SK-N-SH (cell line): ENCODE data around the gene ACACB. TPM values are rescaled to one million over a fixed set of nuclear protein-coding genes. Genes with fewer than 3 reads are reported as not detected.

Source experiments
- CTCF ChIA-PET: fragments of 300-600, 350-600 bp; formaldehyde crosslinking; extraction: SDS; loops from one replicate; lab custom pipeline; 2021; lab: Yijun Ruan, JAX
- POLR2A ChIA-PET: fragments of 350-600 bp; sonication (Branson Sonifier 250); formaldehyde crosslinking; extraction: SDS; loops from one replicate; lab custom pipeline; 2020; ENCODE audit warnings: antibody characterized with exemption, inconsistent platforms; lab: Yijun Ruan, JAX
- DNase-seq: peaks from one replicate; pipeline ENCODE4 v3.0.0; 2012
- H2AFZ ChIP-seq: fragments of 200-600 bp; sonication (generic); 2 replicates; pipeline ENCODE4 v1.8.1; 2016; ENCODE audit warnings: antibody characterized with exemption, mild to moderate bottlenecking, low read depth
- H3F3A ChIP-seq: fragments of 200-600 bp; sonication (generic); replicated peaks from 2 replicates; pipeline ENCODE3; 2016; ENCODE audit warnings: antibody characterized with exemption, mild to moderate bottlenecking; ENCODE audit not compliant: insufficient read depth
- H3K27ac ChIP-seq, 2 experiments: fragments of 200-500 bp in 1 of 2; fragments of 200-600 bp in 1 of 2; sonication (Bioruptor generic) in 1 of 2; sonication (generic), shearing (Covaris generic) in 1 of 2; 2 replicates each; pipeline versions ENCODE4 v1.5.1 to v1.6.1; 2014 to 2016; ENCODE audit warnings: low read depth in 2 of 2, inconsistent platforms in 1 of 2, low read length in 1 of 2, mild to moderate bottlenecking in 1 of 2, mixed read lengths in 1 of 2
- H3K27me3 ChIP-seq: fragments of 200-600 bp; sonication (generic), shearing (Covaris generic); 2 replicates; pipeline ENCODE4 v1.6.1; 2016; ENCODE audit warnings: mixed run types; ENCODE audit not compliant: insufficient read depth
- H3K36me3 ChIP-seq, 2 experiments: fragments of 200-500 bp in 1 of 2; fragments of 200-600 bp in 1 of 2; sonication (Bioruptor generic) in 1 of 2; sonication (generic) in 1 of 2; replicated peaks in 1 of 2; 2 replicates each; pipeline versions ENCODE3 to v1.5.1; 2014 to 2016; ENCODE audit warnings: low read length in 1 of 2, mild to moderate bottlenecking in 1 of 2; ENCODE audit not compliant: insufficient read depth in 2 of 2, control insufficient read depth in 1 of 2
- H3K4me1 ChIP-seq, 2 experiments: fragments of 200-500 bp in 1 of 2; fragments of 200-600 bp in 1 of 2; sonication (Bioruptor generic) in 1 of 2; sonication (generic), shearing (Covaris generic) in 1 of 2; 2 replicates each; pipeline versions ENCODE4 v1.5.1 to v1.6.1; 2014 to 2016; ENCODE audit warnings: low read depth in 1 of 2, low read length in 1 of 2, mixed run types in 1 of 2; ENCODE audit not compliant: insufficient read depth in 2 of 2, control insufficient read depth in 1 of 2
- H3K4me2 ChIP-seq: fragments of 200-600 bp; sonication (generic), shearing (Covaris generic); 2 replicates; pipeline ENCODE4 v1.6.1; 2017; ENCODE audit warnings: mixed run types
- H3K4me3 ChIP-seq, 2 experiments: fragments of 200-500 bp in 1 of 2; fragments of 200-600 bp in 1 of 2; sonication (Bioruptor generic) in 1 of 2; sonication (generic), shearing (Covaris generic) in 1 of 2; 2 replicates each; pipeline versions ENCODE4 v1.5.1 to v1.8.1; 2014 to 2016; ENCODE audit warnings: low read depth in 2 of 2, inconsistent platforms in 1 of 2, low read length in 1 of 2, mild to moderate bottlenecking in 1 of 2, mixed read lengths in 1 of 2, moderate library complexity in 1 of 2
- H3K79me2 ChIP-seq: fragments of 200-600 bp; sonication (generic); 2 replicates; pipeline ENCODE4 v1.8.1; 2017; ENCODE audit warnings: mild to moderate bottlenecking; ENCODE audit not compliant: insufficient read depth
- H3K9ac ChIP-seq: fragments of 200-600 bp; sonication (generic); 2 replicates; pipeline ENCODE4 v1.6.1; 2017; ENCODE audit warnings: mixed run types
- H3K9me2 ChIP-seq: fragments of 200-600 bp; sonication (generic); 2 replicates; pipeline ENCODE4 v1.6.1; 2017; ENCODE audit warnings: mixed run types
- H3K9me3 ChIP-seq: fragments of 200-600 bp; sonication (generic); 2 replicates; pipeline ENCODE4 v1.6.1; 2017; ENCODE audit warnings: mixed run types, mild to moderate bottlenecking, moderate library complexity
- H4K20me1 ChIP-seq: fragments of 200-600 bp; sonication (generic); 2 replicates; pipeline ENCODE4 v1.6.1; 2017; ENCODE audit warnings: mild to moderate bottlenecking, mixed run types; ENCODE audit not compliant: insufficient read depth
- CTCF ChIP-seq: fragments of 200-600 bp; sonication (generic); IDR thresholded peaks from 2 replicates; pipeline ENCODE4 v1.6.1; 2017; ENCODE audit warnings: antibody characterized with exemption, mild to moderate bottlenecking, moderate library complexity
- ELF1 ChIP-seq: IDR thresholded peaks from 2 replicates; pipeline ENCODE4 v1.4.0; 2012
- EP300 ChIP-seq, 2 experiments: IDR thresholded peaks; 2 replicates each; pipeline versions ENCODE4 v1.4.0 to v1.6.1; 2012; ENCODE audit warnings: borderline replicate concordance in 1 of 2, low read depth in 1 of 2, low read length in 1 of 2
- EZH2phosphoT487 ChIP-seq: fragments of 200-600 bp; sonication (generic); IDR thresholded peaks from 2 replicates; pipeline ENCODE4 v1.6.1; 2017; ENCODE audit warnings: low read depth, mixed run types, mild to moderate bottlenecking, antibody characterized with exemption, moderate library complexity, borderline replicate concordance
- FOSL2 ChIP-seq: IDR thresholded peaks from 2 replicates; pipeline ENCODE4 v1.4.0; 2012; ENCODE audit warnings: low read depth, mild to moderate bottlenecking, moderate library complexity, borderline replicate concordance
- FOXJ3 ChIP-seq: sonication (generic); formaldehyde crosslinking; IDR thresholded peaks from 2 replicates; pipeline ENCODE4 v1.5.1; 2020; ENCODE audit warnings: mild to moderate bottlenecking, missing genetic modification reagents
- GABPA ChIP-seq: IDR thresholded peaks from 2 replicates; pipeline ENCODE4 v1.4.0; 2012; ENCODE audit warnings: low read depth, mild to moderate bottlenecking
- GATA2 ChIP-seq: sonication (generic); formaldehyde crosslinking; IDR thresholded peaks from 2 replicates; pipeline ENCODE4 v1.5.0; 2020; ENCODE audit warnings: mild to moderate bottlenecking, missing genetic modification reagents
- MAX ChIP-seq: IDR thresholded peaks from 2 replicates; pipeline ENCODE4 v1.4.0; 2012; ENCODE audit warnings: low read depth
- MXI1 ChIP-seq: IDR thresholded peaks from 2 replicates; pipeline ENCODE4 v1.6.1; 2012; ENCODE audit warnings: mild to moderate bottlenecking, low read depth, low read length, improper control_type of control experiment
- NFIC ChIP-seq: IDR thresholded peaks from 2 replicates; pipeline ENCODE4 v1.4.0; 2012; ENCODE audit warnings: borderline replicate concordance
- RCOR1 ChIP-seq: fragments of 150-350 bp; IDR thresholded peaks from 2 replicates; pipeline ENCODE4 v1.6.1; 2017; ENCODE audit warnings: antibody characterized with exemption, low read length
- REST ChIP-seq: IDR thresholded peaks from 2 replicates; pipeline ENCODE4 v1.6.1; 2012; ENCODE audit warnings: mild to moderate bottlenecking, low read depth, low read length, moderate library complexity
- RXRA ChIP-seq: IDR thresholded peaks from 2 replicates; pipeline ENCODE4 v1.4.0; 2012; ENCODE audit warnings: low read depth, mild to moderate bottlenecking, borderline replicate concordance
- TEAD4 ChIP-seq: IDR thresholded peaks from 2 replicates; pipeline ENCODE4 v1.4.0; 2012; ENCODE audit warnings: mild to moderate bottlenecking, borderline replicate concordance; ENCODE audit not compliant: insufficient read depth
- YY1 ChIP-seq: IDR thresholded peaks from 2 replicates; pipeline ENCODE4 v1.4.0; 2012; ENCODE audit warnings: low read depth, mild to moderate bottlenecking
- WGBS: methylation state at CpG from one replicate; pipeline ENCODE4 v1.1.6; 2017; ENCODE audit warnings: low lambda C conversion rate; 5-methylcytosine and 5-hydroxymethylcytosine counted together
- polyA plus RNA-seq, 3 experiments: library from polyadenylated mRNA; depleted of rRNA; stranded (reverse); fragments of >200 nt; gene quantifications; 2 replicates each; pipeline ENCODE4 v1.2.3, GENCODE V29; 2012
- TF ChIP-seq, protein P1 (sequence below): fragments of 150-350 bp; IDR thresholded peaks from 2 replicates; pipeline ENCODE4 v1.6.1; 2017; ENCODE audit warnings: antibody characterized with exemption, low read length, low read depth, borderline replicate concordance
- TF ChIP-seq, protein P2 (sequence below): IDR thresholded peaks from 2 replicates; pipeline ENCODE4 v1.4.0; 2012; ENCODE audit warnings: low read depth, borderline replicate concordance
- TF ChIP-seq, protein P3 (sequence below): IDR thresholded peaks from 2 replicates; pipeline ENCODE4 v1.4.0; 2012; ENCODE audit warnings: low read depth, borderline replicate concordance

ACACB gene
- polyA plus RNA-seq, 1 of the 3 experiments (the other 2 are of a cell fraction) = 6.1 TPM

DNA sequence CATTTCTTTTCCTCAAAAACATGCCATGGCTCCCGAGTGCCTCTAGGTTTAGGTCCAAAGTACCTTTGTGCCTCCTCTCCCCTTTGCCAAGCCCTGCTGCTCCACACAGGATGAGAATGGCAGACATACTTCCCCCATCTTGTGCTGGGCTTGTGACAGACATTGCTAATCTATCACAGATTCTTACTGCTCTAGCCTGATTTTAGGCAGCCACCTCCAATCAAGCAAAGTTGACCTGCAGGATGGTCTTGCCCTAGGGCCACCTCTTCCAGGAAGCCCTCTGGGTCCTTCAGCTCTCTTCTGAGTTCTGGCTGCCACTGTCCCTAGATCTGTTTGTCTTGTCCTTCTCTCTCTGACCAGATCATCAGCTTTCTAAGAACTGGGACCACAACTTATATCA lies 172.2 kb downstream of the ACACB start:
- no peak for DNase-seq
- Histone ChIP-seq H3K9me2 (no peaks in the 10 kb centered on the region), H3K4me2 (no peak overlapping the region), H3K9ac (no peak overlapping the region), H3K79me2 (no peaks in the 10 kb centered on the region), H3K27ac (no peak overlapping the region), H3F3A (no peaks in the 10 kb centered on the region), H4K20me1 (no peaks in the 10 kb centered on the region), H3K4me3 (no peak overlapping the region), H3K4me1 (peaks cover 0 to 22% of the 10 kb centered on the region in 2 experiments; a peak in 1 of 4 replicates), H3K27me3 (no peaks in the 10 kb centered on the region), H3K9me3 (no peaks in the 10 kb centered on the region), H3K36me3 (no peaks in the 10 kb centered on the region), H2AFZ (no peak overlapping the region)
- WGBS = 56% methylated on average over 1 of the region's 1 CpG
- ChIA-PET CTCF (no interaction called here), POLR2A (no interaction called here)
- TF ChIP-seq YY1 = no peak
- TF ChIP-seq ELF1 = no peak
- TF ChIP-seq CTCF = no peak
- no peak for TF ChIP-seq RCOR1
- TF ChIP-seq MAX = no peak
- no peak for TF ChIP-seq EP300 (IDR thresholded peaks at IDR 0.05; ENCODE audit: borderline replicate concordance in 1 of 2, low read depth in 1 of 2, low read length in 1 of 2)
- TF ChIP-seq EZH2phosphoT487 = no peak
- TF ChIP-seq, protein P1, sequence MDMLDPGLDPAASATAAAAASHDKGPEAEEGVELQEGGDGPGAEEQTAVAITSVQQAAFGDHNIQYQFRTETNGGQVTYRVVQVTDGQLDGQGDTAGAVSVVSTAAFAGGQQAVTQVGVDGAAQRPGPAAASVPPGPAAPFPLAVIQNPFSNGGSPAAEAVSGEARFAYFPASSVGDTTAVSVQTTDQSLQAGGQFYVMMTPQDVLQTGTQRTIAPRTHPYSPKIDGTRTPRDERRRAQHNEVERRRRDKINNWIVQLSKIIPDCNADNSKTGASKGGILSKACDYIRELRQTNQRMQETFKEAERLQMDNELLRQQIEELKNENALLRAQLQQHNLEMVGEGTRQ = no peak
- no peak for TF ChIP-seq GABPA
- TF ChIP-seq REST = no peak
- TF ChIP-seq GATA2 (CRISPR knock-in tag) = no peak
- no peak for TF ChIP-seq FOXJ3 (CRISPR knock-in tag)
- TF ChIP-seq, protein P2, sequence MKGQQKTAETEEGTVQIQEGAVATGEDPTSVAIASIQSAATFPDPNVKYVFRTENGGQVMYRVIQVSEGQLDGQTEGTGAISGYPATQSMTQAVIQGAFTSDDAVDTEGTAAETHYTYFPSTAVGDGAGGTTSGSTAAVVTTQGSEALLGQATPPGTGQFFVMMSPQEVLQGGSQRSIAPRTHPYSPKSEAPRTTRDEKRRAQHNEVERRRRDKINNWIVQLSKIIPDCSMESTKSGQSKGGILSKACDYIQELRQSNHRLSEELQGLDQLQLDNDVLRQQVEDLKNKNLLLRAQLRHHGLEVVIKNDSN = no peak
- TF ChIP-seq TEAD4 = no peak
- no peak for TF ChIP-seq RXRA
- no peak for TF ChIP-seq MXI1
- TF ChIP-seq, protein P3, sequence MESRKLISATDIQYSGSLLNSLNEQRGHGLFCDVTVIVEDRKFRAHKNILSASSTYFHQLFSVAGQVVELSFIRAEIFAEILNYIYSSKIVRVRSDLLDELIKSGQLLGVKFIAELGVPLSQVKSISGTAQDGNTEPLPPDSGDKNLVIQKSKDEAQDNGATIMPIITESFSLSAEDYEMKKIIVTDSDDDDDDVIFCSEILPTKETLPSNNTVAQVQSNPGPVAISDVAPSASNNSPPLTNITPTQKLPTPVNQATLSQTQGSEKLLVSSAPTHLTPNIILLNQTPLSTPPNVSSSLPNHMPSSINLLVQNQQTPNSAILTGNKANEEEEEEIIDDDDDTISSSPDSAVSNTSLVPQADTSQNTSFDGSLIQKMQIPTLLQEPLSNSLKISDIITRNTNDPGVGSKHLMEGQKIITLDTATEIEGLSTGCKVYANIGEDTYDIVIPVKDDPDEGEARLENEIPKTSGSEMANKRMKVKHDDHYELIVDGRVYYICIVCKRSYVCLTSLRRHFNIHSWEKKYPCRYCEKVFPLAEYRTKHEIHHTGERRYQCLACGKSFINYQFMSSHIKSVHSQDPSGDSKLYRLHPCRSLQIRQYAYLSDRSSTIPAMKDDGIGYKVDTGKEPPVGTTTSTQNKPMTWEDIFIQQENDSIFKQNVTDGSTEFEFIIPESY = no peak
- TF ChIP-seq NFIC = no peak
- TF ChIP-seq FOSL2 = no peak
